ENCODE measurements around the gene SECISBP2.

The SECISBP2 gene

DNA sequence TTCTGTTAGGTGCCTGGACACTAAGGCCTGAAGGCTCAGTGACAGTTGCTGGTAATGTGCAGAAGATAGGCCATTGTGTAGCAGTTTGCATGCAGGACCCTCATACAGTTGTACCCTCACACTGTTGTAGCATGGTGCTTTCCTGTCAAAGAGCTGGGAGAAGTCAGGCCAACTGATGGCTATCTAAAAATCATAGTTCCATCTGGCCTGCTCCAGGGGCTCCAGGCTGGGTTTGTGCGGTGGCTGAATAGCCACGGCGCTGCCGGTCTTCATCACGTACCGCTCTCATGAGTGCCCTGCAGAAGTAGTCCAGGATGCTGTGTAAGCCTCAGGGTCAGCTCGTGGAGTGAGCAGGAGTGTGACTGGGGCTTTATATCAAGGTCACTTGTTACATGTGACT, 12.2 kb downstream of the SECISBP2 start:
- Histone ChIP-seq H3K9ac (ENCODE audit: low read length) (no peak overlapping the region), H3K79me2 (ENCODE audit: insufficient read depth, low read length) (no peaks in the 10 kb centered on the region), H4K20me1 (ENCODE audit: insufficient read depth, low read length) (no peaks in the 10 kb centered on the region), H2AFZ (ENCODE audit: low read length) (no peak overlapping the region), H3K36me3 (ENCODE audit: insufficient read depth, low read length) (peaks cover 92% of the 10 kb centered on the region), H3K4me1 (ENCODE audit: insufficient read depth, low read length, severe bottlenecking) (no peaks in the 10 kb centered on the region), H3F3A (ENCODE audit: insufficient read depth, low read length) (no peaks in the 10 kb centered on the region), H3K27ac (ENCODE audit: low read depth, low read length, poor library complexity, severe bottlenecking) (no peak overlapping the region), H3K4me2 (ENCODE audit: low read length) (no peak overlapping the region), H3K4me3 (ENCODE audit: low read depth, low read length, poor library complexity, severe bottlenecking) (no peak overlapping the region), H3K27me3 (ENCODE audit: insufficient read depth, low read length) (no peaks in the 10 kb centered on the region), H3K9me2 (ENCODE audit: low read depth, low read length) (no peaks in the 10 kb centered on the region), H3K9me3 (ENCODE audit: low read length) (no peaks in the 10 kb centered on the region)
- no peak for TF ChIP-seq EZH2 (IDR thresholded peaks at IDR 0.05; ENCODE audit: borderline replicate concordance, low read length)
- TF ChIP-seq, protein P1, sequence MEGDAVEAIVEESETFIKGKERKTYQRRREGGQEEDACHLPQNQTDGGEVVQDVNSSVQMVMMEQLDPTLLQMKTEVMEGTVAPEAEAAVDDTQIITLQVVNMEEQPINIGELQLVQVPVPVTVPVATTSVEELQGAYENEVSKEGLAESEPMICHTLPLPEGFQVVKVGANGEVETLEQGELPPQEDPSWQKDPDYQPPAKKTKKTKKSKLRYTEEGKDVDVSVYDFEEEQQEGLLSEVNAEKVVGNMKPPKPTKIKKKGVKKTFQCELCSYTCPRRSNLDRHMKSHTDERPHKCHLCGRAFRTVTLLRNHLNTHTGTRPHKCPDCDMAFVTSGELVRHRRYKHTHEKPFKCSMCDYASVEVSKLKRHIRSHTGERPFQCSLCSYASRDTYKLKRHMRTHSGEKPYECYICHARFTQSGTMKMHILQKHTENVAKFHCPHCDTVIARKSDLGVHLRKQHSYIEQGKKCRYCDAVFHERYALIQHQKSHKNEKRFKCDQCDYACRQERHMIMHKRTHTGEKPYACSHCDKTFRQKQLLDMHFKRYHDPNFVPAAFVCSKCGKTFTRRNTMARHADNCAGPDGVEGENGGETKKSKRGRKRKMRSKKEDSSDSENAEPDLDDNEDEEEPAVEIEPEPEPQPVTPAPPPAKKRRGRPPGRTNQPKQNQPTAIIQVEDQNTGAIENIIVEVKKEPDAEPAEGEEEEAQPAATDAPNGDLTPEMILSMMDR (IDR thresholded peaks at IDR 0.05; ENCODE audit: low read length): no peak

DNA sequence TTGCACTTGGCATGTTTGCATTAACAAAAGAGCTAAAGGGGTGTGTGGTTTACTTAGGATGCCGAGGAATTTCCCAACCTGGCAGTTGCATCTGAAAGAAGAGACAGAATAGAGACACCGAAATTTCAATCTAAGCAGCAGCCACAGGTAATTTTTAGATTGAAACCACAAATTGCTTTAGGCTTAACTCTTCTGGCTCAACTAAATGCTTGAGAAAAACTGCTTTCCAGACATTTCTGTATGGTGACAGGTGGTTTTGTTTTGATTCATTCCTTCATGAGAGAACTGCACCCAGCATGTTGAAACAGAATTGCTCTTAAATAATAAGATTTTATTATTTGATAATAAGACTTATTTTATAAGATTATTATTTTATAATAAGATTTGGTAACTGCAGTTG, 21.5 kb downstream of the SECISBP2 start:
- no peaks in the 10 kb centered on the region for H3K4me1 ChIP-seq (ENCODE audit: insufficient read depth, low read length, severe bottlenecking)
- no peaks in the 10 kb centered on the region for H3F3A ChIP-seq (ENCODE audit: insufficient read depth, low read length)
- no peaks in the 10 kb centered on the region for H3K9me3 ChIP-seq (ENCODE audit: low read length)
- no peaks in the 10 kb centered on the region for H3K27me3 ChIP-seq (ENCODE audit: insufficient read depth, low read length)
- H3K9ac ChIP-seq (ENCODE audit: low read length): no peak overlapping the region
- peaks cover 91% of the 10 kb centered on the region for H3K36me3 ChIP-seq (ENCODE audit: insufficient read depth, low read length)
- TF ChIP-seq, protein P1 (IDR thresholded peaks at IDR 0.05; ENCODE audit: low read length): no peak
- no peak for TF ChIP-seq EZH2 (IDR thresholded peaks at IDR 0.05; ENCODE audit: borderline replicate concordance, low read length)
- H3K4me2 ChIP-seq (ENCODE audit: low read length): no peak overlapping the region
- H3K4me3 ChIP-seq (ENCODE audit: low read depth, low read length, poor library complexity, severe bottlenecking): no peak overlapping the region
- H3K79me2 ChIP-seq (ENCODE audit: insufficient read depth, low read length): no peaks in the 10 kb centered on the region
- H2AFZ ChIP-seq (ENCODE audit: low read length): no peak overlapping the region
- no peaks in the 10 kb centered on the region for H3K9me2 ChIP-seq (ENCODE audit: low read depth, low read length)
- H3K27ac ChIP-seq (ENCODE audit: low read depth, low read length, poor library complexity, severe bottlenecking): no peak overlapping the region
- H4K20me1 ChIP-seq (ENCODE audit: insufficient read depth, low read length): no peaks in the 10 kb centered on the region

DNA sequence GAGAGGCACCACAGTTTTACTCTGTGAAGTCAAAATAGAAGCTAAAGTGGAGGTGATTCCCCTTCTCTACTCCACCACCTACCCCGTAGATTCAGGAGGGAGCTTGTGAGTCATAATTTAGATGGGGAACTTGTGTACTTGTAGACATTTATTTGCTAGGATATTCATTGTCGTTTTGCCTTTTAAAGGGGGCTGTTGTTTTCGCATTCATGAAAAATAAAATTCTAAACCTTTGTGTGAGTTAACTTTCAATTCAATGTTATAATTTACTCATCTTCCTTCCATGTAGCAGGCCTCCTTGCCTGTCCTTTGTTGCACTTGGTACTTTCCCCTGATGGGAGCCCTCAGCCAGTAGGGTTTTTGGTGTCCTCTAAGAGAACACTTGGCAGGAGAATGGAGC, 22.0 kb downstream of the SECISBP2 start:
- H3K9ac ChIP-seq (ENCODE audit: low read length): no peak overlapping the region
- no peaks in the 10 kb centered on the region for H3K9me2 ChIP-seq (ENCODE audit: low read depth, low read length)
- no peaks in the 10 kb centered on the region for H4K20me1 ChIP-seq (ENCODE audit: insufficient read depth, low read length)
- H3F3A ChIP-seq (ENCODE audit: insufficient read depth, low read length): no peaks in the 10 kb centered on the region
- H2AFZ ChIP-seq (ENCODE audit: low read length): no peak overlapping the region
- H3K9me3 ChIP-seq (ENCODE audit: low read length): no peaks in the 10 kb centered on the region
- no peak overlapping the region for H3K4me3 ChIP-seq (ENCODE audit: low read depth, low read length, poor library complexity, severe bottlenecking)
- H3K36me3 ChIP-seq (ENCODE audit: insufficient read depth, low read length): peaks cover 92% of the 10 kb centered on the region
- no peak overlapping the region for H3K4me2 ChIP-seq (ENCODE audit: low read length)
- no peaks in the 10 kb centered on the region for H3K79me2 ChIP-seq (ENCODE audit: insufficient read depth, low read length)
- H3K27me3 ChIP-seq (ENCODE audit: insufficient read depth, low read length): no peaks in the 10 kb centered on the region
- no peak for TF ChIP-seq EZH2 (IDR thresholded peaks at IDR 0.05; ENCODE audit: borderline replicate concordance, low read length)
- TF ChIP-seq, protein P1 (IDR thresholded peaks at IDR 0.05; ENCODE audit: low read length): no peak
- H3K4me1 ChIP-seq (ENCODE audit: insufficient read depth, low read length, severe bottlenecking): no peaks in the 10 kb centered on the region
- H3K27ac ChIP-seq (ENCODE audit: low read depth, low read length, poor library complexity, severe bottlenecking): no peak overlapping the region
